Nephron progenitor cell (in vitro differentiated cells): ENCODE results near the gene SLC26A1.

Source experiments
- DNase-seq: peaks from one replicate; pipeline ENCODE4 v3.0.0; 2021
- H3K27ac Mint-ChIP-seq: 2 replicates; pipeline ENCODE4 v1.8.0; 2021; ENCODE audit warnings: mild to moderate bottlenecking, moderate library complexity, mixed read lengths
- H3K27me3 Mint-ChIP-seq: 2 replicates; pipeline ENCODE4 v1.8.0; 2021; ENCODE audit warnings: mild to moderate bottlenecking, low read depth, mixed read lengths; ENCODE audit not compliant: poor library complexity
- H3K36me3 Mint-ChIP-seq: 2 replicates; pipeline ENCODE4 v1.8.0; 2021; ENCODE audit warnings: low read depth, mixed read lengths
- H3K4me1 Mint-ChIP-seq: 2 replicates; pipeline ENCODE4 v1.8.0; 2021; ENCODE audit warnings: mixed read lengths
- H3K4me3 Mint-ChIP-seq: 2 replicates; pipeline ENCODE4 v1.8.0; 2021; ENCODE audit warnings: mild to moderate bottlenecking, moderate library complexity, mixed read lengths
- H3K9me3 Mint-ChIP-seq: 2 replicates; pipeline ENCODE4 v1.8.0; 2021; ENCODE audit warnings: mild to moderate bottlenecking, moderate library complexity, mixed read lengths
- TF ChIP-seq, protein P1 (sequence below): fragments of 200-600 bp; sonication (generic); IDR thresholded peaks from 2 replicates; pipeline ENCODE4 v1.5.0; 2021; ENCODE audit warnings: antibody characterized with exemption

SLC26A1 gene

DNA sequence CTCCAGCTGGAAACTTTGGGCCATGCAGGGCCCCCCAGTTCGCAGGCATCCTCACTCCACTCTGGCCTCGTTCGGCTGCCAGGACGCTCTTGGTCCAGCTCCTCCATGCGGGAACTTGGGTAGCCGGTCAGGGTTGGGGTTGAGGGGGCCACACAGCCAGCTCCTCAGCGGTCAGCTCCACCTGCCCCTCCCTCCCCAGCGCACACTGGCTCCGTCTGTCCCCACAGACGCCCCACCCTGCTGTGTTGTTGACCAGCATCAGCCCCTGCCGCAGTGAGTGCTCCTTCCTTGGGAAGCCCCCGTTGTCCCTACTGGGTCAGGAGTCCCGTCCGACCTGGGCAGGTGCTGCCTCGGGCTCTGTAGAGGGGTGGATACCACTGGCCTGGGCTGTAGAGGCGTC lies 24.0 kb upstream of the SLC26A1 start:
- Mint-ChIP-seq H3K4me1 (peaks cover 54% of the 10 kb centered on the region), H3K36me3 (peaks cover 6% of the 10 kb centered on the region), H3K27ac (no peak overlapping the region), H3K27me3 (no peaks in the 10 kb centered on the region), H3K9me3 (no peaks in the 10 kb centered on the region), H3K4me3 (no peak overlapping the region)
- TF ChIP-seq, protein P1, sequence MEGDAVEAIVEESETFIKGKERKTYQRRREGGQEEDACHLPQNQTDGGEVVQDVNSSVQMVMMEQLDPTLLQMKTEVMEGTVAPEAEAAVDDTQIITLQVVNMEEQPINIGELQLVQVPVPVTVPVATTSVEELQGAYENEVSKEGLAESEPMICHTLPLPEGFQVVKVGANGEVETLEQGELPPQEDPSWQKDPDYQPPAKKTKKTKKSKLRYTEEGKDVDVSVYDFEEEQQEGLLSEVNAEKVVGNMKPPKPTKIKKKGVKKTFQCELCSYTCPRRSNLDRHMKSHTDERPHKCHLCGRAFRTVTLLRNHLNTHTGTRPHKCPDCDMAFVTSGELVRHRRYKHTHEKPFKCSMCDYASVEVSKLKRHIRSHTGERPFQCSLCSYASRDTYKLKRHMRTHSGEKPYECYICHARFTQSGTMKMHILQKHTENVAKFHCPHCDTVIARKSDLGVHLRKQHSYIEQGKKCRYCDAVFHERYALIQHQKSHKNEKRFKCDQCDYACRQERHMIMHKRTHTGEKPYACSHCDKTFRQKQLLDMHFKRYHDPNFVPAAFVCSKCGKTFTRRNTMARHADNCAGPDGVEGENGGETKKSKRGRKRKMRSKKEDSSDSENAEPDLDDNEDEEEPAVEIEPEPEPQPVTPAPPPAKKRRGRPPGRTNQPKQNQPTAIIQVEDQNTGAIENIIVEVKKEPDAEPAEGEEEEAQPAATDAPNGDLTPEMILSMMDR, result no peak
- no peak for DNase-seq

DNA sequence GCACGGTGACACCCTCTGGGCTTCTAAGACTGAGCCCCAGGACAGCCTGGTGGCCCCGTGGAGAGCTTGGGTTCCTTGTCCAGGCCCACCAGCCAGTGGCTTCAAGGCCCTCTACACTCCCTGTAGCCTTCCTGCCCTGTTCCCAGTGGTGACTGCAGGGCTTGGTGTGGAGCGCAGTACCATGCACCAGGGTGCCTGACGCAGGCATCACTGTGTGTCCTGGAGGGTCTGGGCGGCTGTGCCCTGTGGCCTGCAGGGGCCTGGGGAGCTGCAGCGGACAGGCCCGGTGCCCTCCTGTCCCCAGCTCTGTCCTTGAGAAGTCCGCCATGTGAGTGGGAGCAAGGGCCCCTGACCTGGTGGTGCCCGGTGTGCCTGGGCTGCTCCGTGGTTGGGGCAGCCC lies 22.5 kb upstream of the SLC26A1 start:
- TF ChIP-seq, protein P1, result no peak
- no peak for DNase-seq
- H3K36me3 Mint-ChIP-seq, result peaks cover 6% of the 10 kb centered on the region
- H3K9me3 Mint-ChIP-seq, result no peaks in the 10 kb centered on the region
- H3K4me1 Mint-ChIP-seq, result peaks cover 47% of the 10 kb centered on the region
- H3K4me3 Mint-ChIP-seq, result no peak overlapping the region
- peaks cover 1% of the 10 kb centered on the region for H3K27me3 Mint-ChIP-seq
- H3K27ac Mint-ChIP-seq, result no peak overlapping the region

DNA sequence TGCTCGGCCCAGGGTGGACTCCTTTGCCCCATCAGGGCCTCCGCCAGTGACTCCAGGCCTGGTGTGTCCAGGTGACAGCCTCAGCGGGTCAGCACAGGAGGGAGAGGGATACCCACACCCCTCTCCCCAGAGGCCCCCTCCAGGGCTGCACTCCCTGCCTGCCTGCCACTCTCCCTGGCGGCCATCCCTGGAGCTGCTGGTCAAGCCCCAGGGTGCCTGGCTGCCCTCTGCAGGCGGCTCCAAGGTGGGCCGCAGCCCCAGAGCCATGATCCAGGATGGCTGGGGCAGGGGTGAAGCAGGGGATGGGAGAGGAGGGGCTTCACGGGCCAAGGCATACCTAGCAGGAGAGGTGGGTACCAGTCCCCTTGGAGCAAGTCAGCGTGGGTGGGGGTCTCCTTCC lies 22.0 kb upstream of the SLC26A1 start:
- TF ChIP-seq, protein P1, result peak; percentile 8
- DNase-seq, result peak; percentile 38
- no peaks in the 10 kb centered on the region for H3K9me3 Mint-ChIP-seq
- H3K4me3 Mint-ChIP-seq, result no peak overlapping the region
- H3K27me3 Mint-ChIP-seq, result peaks cover 7% of the 10 kb centered on the region
- H3K27ac Mint-ChIP-seq, result no peak overlapping the region
- peaks cover 6% of the 10 kb centered on the region for H3K36me3 Mint-ChIP-seq
- peaks cover 52% of the 10 kb centered on the region for H3K4me1 Mint-ChIP-seq

DNA sequence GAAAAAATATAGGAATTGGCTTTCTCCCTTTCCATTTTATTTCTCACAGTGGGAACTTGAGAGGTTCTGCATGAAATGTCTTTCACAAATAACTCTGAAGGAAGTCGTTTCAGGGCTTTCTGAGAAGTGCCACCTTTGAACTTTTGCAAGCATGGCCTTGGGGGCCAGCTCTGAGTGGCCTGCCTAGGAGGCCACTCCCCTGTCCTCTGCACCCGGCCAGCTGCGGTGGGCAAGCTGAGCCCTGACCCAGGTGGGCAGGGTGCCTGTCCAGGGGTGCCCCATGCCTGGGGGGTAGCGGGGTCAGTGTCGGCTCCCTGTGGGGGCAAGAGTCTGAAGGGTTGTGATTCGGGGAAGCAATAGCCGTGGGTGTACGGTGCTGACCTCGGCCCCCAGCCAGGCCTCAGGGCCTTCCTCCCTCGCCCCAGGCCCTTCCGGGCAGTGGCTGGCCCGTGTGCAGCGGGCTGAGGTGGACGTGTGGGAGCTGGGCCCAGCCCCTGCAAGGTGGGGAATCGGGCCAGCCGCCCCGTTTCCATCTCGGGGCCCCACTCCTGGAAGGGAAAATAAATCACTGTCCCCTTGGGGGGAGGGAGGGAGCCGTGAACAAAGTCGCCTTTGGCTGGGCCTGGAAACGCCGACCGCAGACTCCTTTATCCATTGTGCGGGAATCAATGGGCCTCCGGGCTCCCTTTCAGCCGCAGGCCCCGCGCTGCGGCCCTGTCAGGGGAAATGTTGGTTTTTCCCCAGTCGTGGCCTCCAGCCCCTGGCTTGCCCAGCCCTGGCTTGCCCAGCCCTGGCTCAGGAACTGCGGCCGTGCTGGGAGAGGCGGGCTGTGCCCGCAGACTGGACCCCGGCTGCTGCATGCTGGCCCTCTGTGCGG lies 21.3 kb upstream of the SLC26A1 start:
- Mint-ChIP-seq H3K4me3 (peak overlapping the region; percentile 72), H3K9me3 (no peaks in the 10 kb centered on the region), H3K27ac (peak overlapping the region; percentile 80), H3K4me1 (peaks cover 46% of the 10 kb centered on the region), H3K27me3 (peaks cover 8% of the 10 kb centered on the region), H3K36me3 (peaks cover 6% of the 10 kb centered on the region)
- DNase-seq, result peak; percentile 40
- TF ChIP-seq, protein P1, result no peak

DNA sequence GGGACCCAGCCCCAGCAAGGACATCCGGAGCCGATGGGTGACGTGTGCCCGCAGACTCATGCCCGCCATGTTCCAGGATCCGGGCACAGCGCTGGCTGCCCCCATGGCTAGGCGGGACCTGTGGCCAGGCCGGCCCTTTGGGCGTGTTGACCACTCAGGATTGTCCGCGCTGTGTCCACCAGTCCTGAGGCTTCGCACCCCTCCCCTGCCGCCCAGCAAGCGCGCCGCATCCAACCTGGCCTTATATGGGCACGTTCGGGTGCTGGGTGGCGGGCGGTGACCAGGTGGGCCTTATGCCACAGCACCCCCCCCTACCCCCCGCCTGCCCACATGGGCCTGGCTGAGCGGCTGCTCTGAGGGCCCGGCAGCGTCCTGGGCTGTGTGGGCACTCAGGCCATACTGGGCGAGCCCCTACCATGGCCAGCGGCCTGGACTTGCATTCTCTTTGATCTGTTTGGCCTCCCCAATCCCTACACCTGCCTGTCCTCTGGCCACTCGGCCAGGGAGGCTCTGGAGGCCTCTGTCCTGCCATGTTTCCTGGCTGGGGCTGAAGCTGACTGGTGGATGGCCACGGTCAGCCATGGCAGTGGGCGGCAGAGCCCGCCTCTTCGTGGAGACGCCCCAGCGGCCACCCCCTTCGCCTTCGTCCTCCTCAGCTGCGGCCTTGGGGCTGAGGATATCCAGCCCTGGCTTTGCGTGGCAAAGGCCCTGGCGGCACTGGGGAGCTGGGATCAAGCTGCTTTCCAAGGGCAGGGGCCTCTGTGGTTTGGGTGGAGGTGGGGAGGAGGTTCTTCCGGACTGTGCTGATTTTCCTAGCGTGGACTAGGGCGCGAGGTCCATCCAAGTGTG lies 20.2 kb upstream of the SLC26A1 start:
- H3K36me3 Mint-ChIP-seq, result peaks cover 6% of the 10 kb centered on the region
- TF ChIP-seq, protein P1, result no peak
- peak overlapping the region; percentile 72 for H3K4me3 Mint-ChIP-seq
- peaks cover 3% of the 10 kb centered on the region for H3K9me3 Mint-ChIP-seq
- peak overlapping the region; percentile 80 for H3K27ac Mint-ChIP-seq
- H3K27me3 Mint-ChIP-seq, result peaks cover 17% of the 10 kb centered on the region
- H3K4me1 Mint-ChIP-seq, result peaks cover 42% of the 10 kb centered on the region
- no peak for DNase-seq
